ENCODE measurements around the gene DARS2.
"Not testable (repeated sequence)": the region's sequence is repeated elsewhere in the genome, so short reads cannot be mapped to it uniquely, and the experiment has no call there.

The DARS2 gene

DNA sequence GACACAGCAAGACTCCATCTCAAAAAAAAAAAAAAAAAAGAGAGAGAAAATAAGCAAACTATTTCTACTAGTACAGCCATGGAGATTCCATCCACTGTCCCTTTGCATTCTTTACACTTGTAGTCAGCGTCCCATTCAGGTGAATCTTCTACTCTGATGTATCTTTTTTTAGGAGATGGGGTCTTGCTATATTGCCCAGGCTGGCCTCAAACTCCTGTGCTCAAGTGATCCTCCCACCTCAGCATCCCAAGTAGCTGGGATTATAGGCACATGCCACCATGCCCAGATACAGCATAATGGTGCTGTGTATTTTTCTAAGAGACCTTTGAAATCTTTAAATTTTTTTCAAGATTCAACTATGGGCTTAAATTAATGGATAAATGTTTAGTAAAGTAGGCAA is 8.3 kb downstream of the DARS2 start:
- peaks cover 9% of the 10 kb centered on the region for H3K4me1 ChIP-seq
- DNase-seq (ENCODE audit: low spot score in 2 of 2), result no peak
- no peaks in the 10 kb centered on the region for H3K9me3 ChIP-seq
- in situ Hi-C loops (cut with MboI; ENCODE audit: low sequenced_read_pairs), result no loop called here
- no peak overlapping the region for H3K4me3 ChIP-seq
- peaks cover 65% of the 10 kb centered on the region for H3K36me3 ChIP-seq (replicated peaks)
- H3K27me3 ChIP-seq (ENCODE audit: low read depth), result no peaks in the 10 kb centered on the region

DNA sequence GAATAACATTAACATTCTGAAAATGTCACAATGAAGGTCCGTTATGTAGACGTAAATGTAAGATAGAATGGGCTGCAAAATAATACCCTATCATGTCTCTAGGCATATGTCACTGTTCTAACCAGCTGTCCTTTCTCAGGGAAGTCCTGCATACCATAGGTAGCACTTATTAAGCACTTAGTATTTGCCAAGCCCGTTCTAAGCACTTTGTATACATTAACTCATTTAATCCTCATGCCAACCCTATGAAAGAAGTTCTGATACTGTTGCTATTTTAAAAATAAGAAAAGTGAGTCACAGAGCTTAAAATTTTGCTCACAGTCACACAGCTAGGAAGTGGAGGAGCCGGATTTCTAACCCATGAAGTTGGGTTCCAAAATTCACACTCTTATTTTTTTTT is 27.6 kb downstream of the DARS2 start:
- Histone ChIP-seq H3K4me1 (peaks cover 3% of the 10 kb centered on the region; the same call in 1 of the 2 replicates), H3K36me3 (replicated peaks) (peaks cover 59% of the 10 kb centered on the region), H3K27me3 (ENCODE audit: low read depth) (no peaks in the 10 kb centered on the region), H3K4me3 (no peak overlapping the region), H3K9me3 (no peaks in the 10 kb centered on the region)
- DNase-seq (ENCODE audit: low spot score in 2 of 2), result no peak
- in situ Hi-C loops (cut with MboI; ENCODE audit: low sequenced_read_pairs), result no loop called here

GRCh38 chr1:173853074-173853473 is 28.6 kb downstream of the DARS2 start:
- no peak for DNase-seq (ENCODE audit: low spot score in 2 of 2)
- in situ Hi-C loops (cut with MboI; ENCODE audit: low sequenced_read_pairs), result no loop called here
- Histone ChIP-seq H3K27me3 (ENCODE audit: low read depth) (no peaks in the 10 kb centered on the region), H3K36me3 (replicated peaks) (peaks cover 69% of the 10 kb centered on the region), H3K4me3 (no peak overlapping the region), H3K4me1 (peaks cover 3% of the 10 kb centered on the region; the same call in 1 of the 2 replicates), H3K9me3 (no peaks in the 10 kb centered on the region)

DNA sequence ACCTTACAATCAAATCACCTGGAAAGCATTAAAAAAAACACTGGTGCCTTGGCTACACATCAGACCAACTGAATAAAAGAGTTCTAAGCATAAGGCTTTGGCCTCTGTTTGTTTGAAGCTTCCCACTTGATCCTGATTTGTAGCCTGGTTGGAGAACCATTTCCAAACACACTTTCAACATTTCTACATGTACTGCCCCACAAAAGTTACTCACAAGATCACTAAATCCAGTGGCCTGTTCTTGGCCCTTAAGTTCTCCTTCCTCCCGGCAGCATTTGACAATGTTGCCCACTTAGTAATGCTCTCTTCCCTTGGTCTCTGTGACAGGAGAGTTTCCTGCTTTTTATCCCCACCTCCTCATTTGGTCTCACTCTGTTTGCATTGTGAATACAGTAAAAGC is 31.5 kb downstream of the DARS2 start:
- no peak for DNase-seq (ENCODE audit: low spot score in 2 of 2)
- H3K4me1 ChIP-seq, result peaks cover 3% of the 10 kb centered on the region; the same call in 1 of the 2 replicates
- H3K27me3 ChIP-seq (ENCODE audit: low read depth), result no peaks in the 10 kb centered on the region
- in situ Hi-C loops (cut with MboI; ENCODE audit: low sequenced_read_pairs), result no loop called here
- H3K4me3 ChIP-seq, result no peak overlapping the region
- H3K36me3 ChIP-seq (replicated peaks), result peaks cover 78% of the 10 kb centered on the region
- H3K9me3 ChIP-seq, result no peaks in the 10 kb centered on the region

- in situ Hi-C loops (cut with MboI; ENCODE audit: low sequenced_read_pairs), result no loop called here
- H3K27me3 ChIP-seq (ENCODE audit: low read depth), result no peaks in the 10 kb centered on the region
- H3K36me3 ChIP-seq (replicated peaks), result peaks cover 70% of the 10 kb centered on the region
- DNase-seq (ENCODE audit: low spot score in 2 of 2), result no peak
- peaks cover 3% of the 10 kb centered on the region; the same call in 1 of the 2 replicates for H3K4me1 ChIP-seq
- H3K4me3 ChIP-seq, result no peak overlapping the region
- H3K9me3 ChIP-seq, result no peaks in the 10 kb centered on the region
Measured at GRCh38 chr1:173856903-173857302, 32.4 kb downstream of the DARS2 start.

DNA sequence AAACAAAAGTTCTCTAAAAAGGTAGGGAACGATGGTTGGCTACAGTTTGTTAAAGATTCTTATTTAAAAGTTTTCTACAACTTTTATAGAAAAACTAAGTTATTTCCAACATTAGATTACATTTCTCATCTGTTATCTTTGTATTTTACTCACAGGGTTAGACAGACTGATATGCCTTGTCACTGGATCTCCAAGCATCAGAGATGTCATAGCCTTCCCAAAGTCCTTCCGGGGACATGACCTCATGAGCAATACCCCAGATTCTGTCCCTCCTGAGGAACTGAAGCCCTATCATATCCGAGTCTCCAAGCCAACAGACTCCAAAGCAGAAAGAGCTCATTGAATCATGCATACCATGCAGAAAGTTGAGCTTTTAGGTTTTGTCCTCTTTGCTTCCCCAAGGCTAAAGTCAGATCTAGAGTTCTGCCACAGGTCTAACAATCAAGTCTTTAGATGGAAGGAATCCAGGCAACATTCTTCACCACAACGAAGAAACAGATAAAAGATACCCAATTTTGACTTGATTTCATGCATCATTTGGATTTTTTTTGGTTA is 33.0 kb downstream of the DARS2 start:
- H3K27me3 ChIP-seq (ENCODE audit: low read depth), result no peaks in the 10 kb centered on the region
- peaks cover 3% of the 10 kb centered on the region; the same call in 1 of the 2 replicates for H3K4me1 ChIP-seq
- H3K9me3 ChIP-seq, result no peaks in the 10 kb centered on the region
- DNase-seq (ENCODE audit: low spot score in 2 of 2), result no peak
- in situ Hi-C loops (cut with MboI; ENCODE audit: low sequenced_read_pairs), result no loop called here
- no peak overlapping the region for H3K4me3 ChIP-seq
- H3K36me3 ChIP-seq (replicated peaks), result peaks cover 66% of the 10 kb centered on the region

DNA sequence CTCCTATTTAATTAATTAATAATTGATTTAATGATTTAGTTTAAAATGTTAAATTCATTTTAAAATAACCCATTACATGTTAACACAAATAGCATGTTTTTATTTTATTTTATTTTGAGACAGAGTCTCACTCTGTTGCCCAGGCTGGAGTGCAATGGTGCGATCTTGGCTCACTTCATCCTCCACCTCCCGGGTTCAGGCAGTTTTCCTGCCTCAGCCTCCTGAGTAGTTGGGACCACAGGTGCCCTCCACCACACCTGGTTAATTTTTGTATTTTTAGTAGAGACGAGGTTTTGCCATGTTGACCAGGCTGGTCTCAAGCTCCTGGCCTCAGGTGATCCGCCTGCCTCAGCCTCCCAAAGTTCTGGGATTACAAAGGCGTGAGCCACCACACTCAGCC is 35.1 kb downstream of the DARS2 start:
- Histone ChIP-seq H3K4me1 (peaks cover 10% of the 10 kb centered on the region), H3K36me3 (replicated peaks) (peaks cover 68% of the 10 kb centered on the region)
- DNase-seq (ENCODE audit: low spot score in 2 of 2); H3K4me3 ChIP-seq; H3K9me3 ChIP-seq; in situ Hi-C loops (cut with MboI; ENCODE audit: low sequenced_read_pairs); H3K27me3 ChIP-seq (ENCODE audit: low read depth): not testable (repeated sequence)

GRCh38 chr1:173860065-173860464 is 35.6 kb downstream of the DARS2 start:
- Histone ChIP-seq H3K36me3 (replicated peaks) (peaks cover 68% of the 10 kb centered on the region), H3K27me3 (ENCODE audit: low read depth) (no peaks in the 10 kb centered on the region), H3K4me1 (peaks cover 12% of the 10 kb centered on the region), H3K9me3 (no peaks in the 10 kb centered on the region), H3K4me3 (no peak overlapping the region)
- no peak for DNase-seq (ENCODE audit: low spot score in 2 of 2)
- in situ Hi-C loops (cut with MboI; ENCODE audit: low sequenced_read_pairs), result no loop called here

- H3K27me3 ChIP-seq (ENCODE audit: low read depth), result no peaks in the 10 kb centered on the region
- peak in 1 of 2 experiments; percentile 36 for DNase-seq (ENCODE audit: low spot score in 2 of 2)
- no peaks in the 10 kb centered on the region for H3K9me3 ChIP-seq
- in situ Hi-C loops (cut with MboI; ENCODE audit: low sequenced_read_pairs), result no loop called here
- no peak overlapping the region for H3K4me3 ChIP-seq
- H3K4me1 ChIP-seq, result peaks cover 18% of the 10 kb centered on the region
- H3K36me3 ChIP-seq (replicated peaks), result peaks cover 68% of the 10 kb centered on the region
Measured at GRCh38 chr1:173861731-173862145, 37.3 kb downstream of the DARS2 start.

- DNase-seq (ENCODE audit: low spot score in 2 of 2), result peak in 1 of 2 experiments; percentile 60
- in situ Hi-C loops (cut with MboI; ENCODE audit: low sequenced_read_pairs); H3K27me3 ChIP-seq (ENCODE audit: low read depth): not testable (repeated sequence)
Measured at GRCh38 chr1:173862146-173862768, 37.8 kb downstream of the DARS2 start.

GRCh38 chr1:173862769-173863223 is 38.3 kb downstream of the DARS2 start:
- H3K4me1 ChIP-seq, result peaks cover 18% of the 10 kb centered on the region
- H3K27me3 ChIP-seq (ENCODE audit: low read depth), result no peaks in the 10 kb centered on the region
- DNase-seq (ENCODE audit: low spot score in 2 of 2), result peak in 1 of 2 experiments; percentile 47
- in situ Hi-C loops (cut with MboI; ENCODE audit: low sequenced_read_pairs), result no loop called here
- peaks cover 68% of the 10 kb centered on the region for H3K36me3 ChIP-seq (replicated peaks)
- no peak overlapping the region for H3K4me3 ChIP-seq
- H3K9me3 ChIP-seq, result no peaks in the 10 kb centered on the region

More at GRCh38 chr1:173862146-173862768, 37.8 kb downstream of the DARS2 start:
- Histone ChIP-seq H3K4me1 (peaks cover 18% of the 10 kb centered on the region), H3K36me3 (replicated peaks) (peaks cover 68% of the 10 kb centered on the region)
- H3K4me3 ChIP-seq, H3K9me3 ChIP-seq: not testable (repeated sequence)

DNA sequence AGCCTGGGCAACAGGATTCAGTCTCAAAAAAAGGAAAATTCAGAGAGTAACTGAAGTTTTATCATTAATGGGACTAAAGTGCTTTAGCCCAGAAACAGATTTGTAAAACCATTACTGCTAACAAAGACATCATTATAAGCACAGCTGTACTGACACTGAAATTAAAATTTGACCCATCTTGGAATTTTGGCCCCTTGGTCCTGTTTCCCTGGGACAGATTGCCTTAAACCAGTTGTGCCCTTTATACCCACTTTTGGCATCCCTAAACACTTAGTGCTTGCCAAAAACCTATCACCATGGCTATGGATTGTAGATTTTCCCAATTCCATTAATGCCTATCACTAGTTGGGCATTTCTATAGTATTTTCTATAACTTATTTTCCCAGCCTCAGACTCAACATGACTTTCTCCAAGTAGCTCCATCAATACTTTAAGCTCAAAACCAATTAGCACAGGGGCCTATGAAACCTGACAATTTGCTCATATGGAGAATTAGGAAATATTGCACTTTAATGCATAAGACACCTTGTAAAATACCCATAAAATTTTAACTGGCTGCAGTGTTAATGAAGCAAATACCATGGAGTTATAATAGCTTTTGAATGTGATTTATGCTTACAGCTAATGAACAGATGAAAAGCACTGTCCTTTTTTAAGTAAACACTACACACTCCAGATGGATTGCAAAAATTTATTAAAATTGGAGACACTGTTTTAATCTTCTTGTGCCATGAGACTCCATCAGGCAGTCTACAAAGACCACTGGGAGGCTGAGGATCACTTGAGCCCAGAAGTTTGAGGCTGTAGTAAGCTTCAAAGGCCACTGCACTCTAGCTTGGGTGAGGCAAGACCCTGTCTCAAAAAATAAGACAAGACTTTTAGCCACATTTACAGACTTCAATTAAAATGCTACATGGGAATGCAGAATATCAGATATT is 39.0 kb downstream of the DARS2 start:
- Histone ChIP-seq H3K9me3 (no peaks in the 10 kb centered on the region), H3K36me3 (replicated peaks) (peaks cover 63% of the 10 kb centered on the region), H3K4me3 (no peak overlapping the region), H3K4me1 (peaks cover 18% of the 10 kb centered on the region), H3K27me3 (ENCODE audit: low read depth) (no peaks in the 10 kb centered on the region)
- DNase-seq (ENCODE audit: low spot score in 2 of 2), result no peak
- in situ Hi-C loops (cut with MboI; ENCODE audit: low sequenced_read_pairs), result no loop called here

GRCh38 chr1:173864179-173864867 is 39.9 kb downstream of the DARS2 start:
- Histone ChIP-seq H3K36me3 (replicated peaks) (peaks cover 60% of the 10 kb centered on the region), H3K4me3 (peak overlapping the region; percentile 97), H3K4me1 (peaks cover 21% of the 10 kb centered on the region), H3K9me3 (no peaks in the 10 kb centered on the region), H3K27me3 (ENCODE audit: low read depth) (no peaks in the 10 kb centered on the region)
- DNase-seq (ENCODE audit: low spot score in 2 of 2), result no peak
- in situ Hi-C loops (cut with MboI; ENCODE audit: low sequenced_read_pairs), result no loop called here

All from HAP-1 (cell line).